ENCODE data around the gene HECTD1.
"Not testable (repeated sequence)": the region's sequence is repeated elsewhere in the genome, so short reads cannot be mapped to it uniquely, and the experiment has no call there.

HECTD1 gene

GRCh38 chr14:31092160-31092708, 115.4 kb downstream of the HECTD1 start:
- DNase-seq (ENCODE audit: low spot score) = no peak

- DNase-seq (ENCODE audit: low spot score) = peak; percentile 82
Measured at GRCh38 chr14:31090883-31091764, 116.5 kb downstream of the HECTD1 start.

GRCh38 chr14:31086466-31086865, 121.1 kb downstream of the HECTD1 start:
- DNase-seq (ENCODE audit: low spot score) = not testable (repeated sequence)

- no peak for DNase-seq (ENCODE audit: low spot score)
Measured at GRCh38 chr14:31085027-31085426, 122.6 kb downstream of the HECTD1 start.

- DNase-seq (ENCODE audit: low spot score) = no peak
Measured at GRCh38 chr14:31084385-31084784, 123.2 kb downstream of the HECTD1 start.

GRCh38 chr14:31083781-31084180, 123.8 kb downstream of the HECTD1 start:
- DNase-seq (ENCODE audit: low spot score) = no peak

GRCh38 chr14:31080484-31080883, 127.1 kb downstream of the HECTD1 start:
- no peak for DNase-seq (ENCODE audit: low spot score)

GRCh38 chr14:31080056-31080455, 127.5 kb downstream of the HECTD1 start:
- no peak for DNase-seq (ENCODE audit: low spot score)

- peak; percentile 19 for DNase-seq (ENCODE audit: low spot score)
Measured at GRCh38 chr14:31078766-31079165, 128.8 kb downstream of the HECTD1 start.

- DNase-seq (ENCODE audit: low spot score) = no peak
Measured at GRCh38 chr14:31075144-31075543, 132.4 kb downstream of the HECTD1 start.

- no peak for DNase-seq (ENCODE audit: low spot score)
Measured at GRCh38 chr14:31071151-31071550, 136.4 kb downstream of the HECTD1 start.

- peak; percentile 89 for DNase-seq (ENCODE audit: low spot score)
Measured at GRCh38 chr14:31070431-31070830, 137.2 kb downstream of the HECTD1 start.

GRCh38 chr14:31069343-31069742, 138.2 kb downstream of the HECTD1 start:
- DNase-seq (ENCODE audit: low spot score) = no peak

GRCh38 chr14:31068235-31068634, 139.4 kb downstream of the HECTD1 start:
- DNase-seq (ENCODE audit: low spot score) = no peak

GRCh38 chr14:31062908-31063307, 144.7 kb downstream of the HECTD1 start:
- not testable (repeated sequence) for DNase-seq (ENCODE audit: low spot score)

- no peak for DNase-seq (ENCODE audit: low spot score)
Measured at GRCh38 chr14:31060253-31060875, 147.2 kb downstream of the HECTD1 start.

- peak; percentile 64 for DNase-seq (ENCODE audit: low spot score)
Measured at GRCh38 chr14:31059152-31059924, 148.3 kb downstream of the HECTD1 start.

GRCh38 chr14:31057701-31058364, 149.8 kb downstream of the HECTD1 start:
- no peak for DNase-seq (ENCODE audit: low spot score)

- no peak for DNase-seq (ENCODE audit: low spot score)
Measured at GRCh38 chr14:31057035-31057434, 150.6 kb downstream of the HECTD1 start.

GRCh38 chr14:31052905-31053586, 154.5 kb downstream of the HECTD1 start:
- DNase-seq (ENCODE audit: low spot score) = peak; percentile 31

- no peak for DNase-seq (ENCODE audit: low spot score)
Measured at GRCh38 chr14:31051511-31051910, 156.1 kb downstream of the HECTD1 start.
